ENCODE results near the gene SRGAP3.

The SRGAP3 gene

DNA sequence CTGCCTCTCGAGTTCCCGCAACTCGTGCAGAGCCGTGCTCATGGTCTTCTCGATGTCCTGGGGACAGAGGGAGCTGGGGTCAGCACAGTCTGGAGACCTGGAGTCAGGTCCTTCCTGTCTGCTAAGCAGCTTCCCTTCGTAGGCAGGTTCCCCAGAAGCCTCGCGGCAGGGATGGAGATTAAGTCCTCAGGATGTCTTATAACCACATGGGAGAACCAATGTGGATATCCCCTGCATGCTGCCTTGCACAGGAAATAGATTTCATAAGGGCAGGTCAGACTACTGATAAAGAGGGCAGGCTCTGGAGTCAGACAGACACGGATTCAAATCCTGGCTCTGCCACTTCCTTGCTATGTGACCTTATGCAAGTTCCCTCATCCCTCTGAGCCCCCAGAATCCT, 263.6 kb downstream of the SRGAP3 start:
- TF ChIP-seq ZFX (IDR thresholded peaks at IDR 0.05), result no peak
- TF ChIP-seq, protein P1, sequence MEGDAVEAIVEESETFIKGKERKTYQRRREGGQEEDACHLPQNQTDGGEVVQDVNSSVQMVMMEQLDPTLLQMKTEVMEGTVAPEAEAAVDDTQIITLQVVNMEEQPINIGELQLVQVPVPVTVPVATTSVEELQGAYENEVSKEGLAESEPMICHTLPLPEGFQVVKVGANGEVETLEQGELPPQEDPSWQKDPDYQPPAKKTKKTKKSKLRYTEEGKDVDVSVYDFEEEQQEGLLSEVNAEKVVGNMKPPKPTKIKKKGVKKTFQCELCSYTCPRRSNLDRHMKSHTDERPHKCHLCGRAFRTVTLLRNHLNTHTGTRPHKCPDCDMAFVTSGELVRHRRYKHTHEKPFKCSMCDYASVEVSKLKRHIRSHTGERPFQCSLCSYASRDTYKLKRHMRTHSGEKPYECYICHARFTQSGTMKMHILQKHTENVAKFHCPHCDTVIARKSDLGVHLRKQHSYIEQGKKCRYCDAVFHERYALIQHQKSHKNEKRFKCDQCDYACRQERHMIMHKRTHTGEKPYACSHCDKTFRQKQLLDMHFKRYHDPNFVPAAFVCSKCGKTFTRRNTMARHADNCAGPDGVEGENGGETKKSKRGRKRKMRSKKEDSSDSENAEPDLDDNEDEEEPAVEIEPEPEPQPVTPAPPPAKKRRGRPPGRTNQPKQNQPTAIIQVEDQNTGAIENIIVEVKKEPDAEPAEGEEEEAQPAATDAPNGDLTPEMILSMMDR (conservative IDR thresholded peaks at IDR 0.05), result no peak
- H3K27ac ChIP-seq, result no peak overlapping the region

DNA sequence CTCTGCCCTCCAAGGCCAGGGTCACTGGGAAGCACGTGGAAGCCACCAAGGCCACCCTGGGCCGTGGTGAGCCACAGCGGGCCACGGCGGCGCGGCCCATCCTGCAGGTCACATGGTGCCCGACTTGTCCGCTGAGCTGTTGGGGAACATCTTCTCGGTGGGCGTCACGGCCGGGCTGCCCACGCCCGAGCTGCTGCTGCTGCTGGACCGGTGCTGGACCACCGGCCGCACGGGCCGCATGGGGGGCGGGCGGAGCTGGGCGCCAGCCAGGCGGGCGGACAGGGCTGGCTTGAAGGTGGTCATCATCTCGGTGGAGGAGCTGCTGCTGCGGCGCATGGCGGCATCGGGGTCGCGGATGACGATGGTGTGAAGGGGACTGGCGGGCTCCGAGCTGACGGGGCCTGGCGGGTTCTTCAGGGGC, 264.0 kb downstream of the SRGAP3 start:
- H3K27ac ChIP-seq, result no peak overlapping the region
- TF ChIP-seq, protein P1 (conservative IDR thresholded peaks at IDR 0.05), result no peak
- TF ChIP-seq ZFX (IDR thresholded peaks at IDR 0.05), result no peak

DNA sequence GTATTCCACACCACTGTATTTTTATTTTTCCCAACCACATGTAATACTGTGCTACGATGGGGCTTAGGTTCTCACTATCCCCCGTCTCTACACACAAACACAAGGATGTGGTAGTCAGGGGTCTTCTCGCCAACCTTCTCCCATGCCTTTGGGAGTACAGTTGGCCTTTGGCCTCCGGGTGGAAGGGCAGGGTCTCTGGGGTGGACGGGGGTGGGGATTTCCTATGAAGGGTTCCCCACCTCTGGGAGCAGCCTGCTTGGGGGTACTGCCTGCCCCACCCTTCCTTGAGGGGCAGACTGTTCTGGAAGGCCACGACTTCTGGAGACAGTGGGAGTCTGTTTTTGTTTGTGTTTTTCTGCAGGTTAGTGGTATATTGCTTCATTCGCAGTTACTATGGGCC, 264.9 kb downstream of the SRGAP3 start:
- TF ChIP-seq, protein P1 (conservative IDR thresholded peaks at IDR 0.05), result no peak
- no peak for TF ChIP-seq ZFX (IDR thresholded peaks at IDR 0.05)
- H3K27ac ChIP-seq, result no peak overlapping the region

DNA sequence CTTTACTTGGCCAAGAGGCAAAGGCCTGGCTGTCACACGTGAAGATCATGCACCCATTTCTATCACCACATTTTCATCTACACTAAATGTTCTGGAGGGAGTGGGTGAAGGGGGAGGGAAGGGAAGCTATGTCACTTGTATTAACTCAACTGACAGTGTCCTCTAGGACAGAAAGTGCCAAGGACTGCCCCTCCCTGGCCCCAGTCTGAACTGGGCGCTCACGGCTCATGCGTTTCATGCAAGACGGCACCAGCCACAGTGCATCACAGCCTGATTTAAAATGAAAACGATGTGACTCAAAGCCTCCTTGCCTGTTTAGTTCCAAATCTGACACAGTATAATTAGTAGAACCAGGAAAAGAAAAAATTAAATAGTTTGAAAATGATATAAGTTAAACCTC, 265.4 kb downstream of the SRGAP3 start:
- H3K27ac ChIP-seq, result no peak overlapping the region
- TF ChIP-seq, protein P1 (conservative IDR thresholded peaks at IDR 0.05), result no peak
- TF ChIP-seq ZFX (IDR thresholded peaks at IDR 0.05), result no peak

DNA sequence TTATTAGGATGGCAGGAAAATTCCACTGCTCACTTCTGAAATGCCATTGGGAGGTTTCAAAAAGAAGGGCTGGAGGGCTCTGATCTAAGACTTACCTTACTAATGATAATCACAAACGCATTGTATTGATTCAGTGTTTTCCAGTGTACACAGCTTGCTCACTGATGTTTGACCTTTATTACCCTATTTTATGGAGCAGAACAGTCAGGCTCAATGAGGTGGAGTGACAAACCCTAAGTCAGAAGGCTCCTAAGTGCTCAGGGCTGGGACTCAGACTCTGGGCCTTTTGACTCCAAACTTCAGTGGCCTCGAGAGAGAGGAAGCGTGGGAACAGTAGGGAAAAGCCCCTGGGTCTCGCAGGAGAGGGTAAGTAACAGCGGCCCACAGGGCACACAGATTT, 265.9 kb downstream of the SRGAP3 start:
- H3K27ac ChIP-seq, result no peak overlapping the region
- TF ChIP-seq, protein P1 (conservative IDR thresholded peaks at IDR 0.05), result no peak
- TF ChIP-seq ZFX (IDR thresholded peaks at IDR 0.05), result no peak

DNA sequence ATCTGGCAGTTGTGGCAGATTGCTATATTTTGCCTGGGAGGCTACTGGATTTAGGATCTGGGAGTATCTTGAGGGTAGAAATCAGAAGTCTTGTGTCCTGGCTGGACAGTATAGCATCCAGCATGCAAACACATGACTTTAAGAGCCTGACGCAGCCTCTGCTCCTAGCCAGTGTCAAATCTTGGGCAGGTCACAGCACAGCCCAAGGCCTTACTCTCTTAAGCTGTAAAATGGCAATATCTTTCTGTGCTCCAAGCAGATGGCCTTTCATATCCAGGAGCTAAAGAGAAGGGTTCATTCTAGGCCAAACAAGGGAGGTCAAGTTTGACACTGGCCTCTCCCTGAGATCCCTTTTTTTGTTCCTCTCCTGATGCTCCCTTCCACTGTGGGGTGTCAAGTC, 266.4 kb downstream of the SRGAP3 start:
- TF ChIP-seq ZFX (IDR thresholded peaks at IDR 0.05), result no peak
- TF ChIP-seq, protein P1 (conservative IDR thresholded peaks at IDR 0.05), result no peak
- H3K27ac ChIP-seq, result no peak overlapping the region

DNA sequence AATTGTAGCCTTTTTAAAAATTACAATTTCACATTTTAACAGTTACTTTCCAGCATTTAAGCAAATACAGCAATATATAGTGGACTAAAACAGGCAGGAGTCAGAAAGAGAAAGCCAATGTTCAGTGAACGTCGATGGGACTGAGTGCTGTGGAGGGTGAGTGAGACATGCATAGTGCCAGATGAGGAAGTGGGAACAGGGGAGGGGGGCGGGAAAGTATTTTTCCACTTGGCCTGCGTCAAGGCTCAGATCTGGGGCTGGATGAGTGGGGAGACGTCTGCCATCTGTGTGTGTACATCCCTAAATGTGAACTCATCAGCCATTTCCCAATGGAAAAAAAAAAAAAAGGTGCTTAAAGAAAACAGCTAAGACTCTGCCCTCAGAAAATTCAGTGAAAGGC, 266.9 kb downstream of the SRGAP3 start:
- no peak for TF ChIP-seq ZFX (IDR thresholded peaks at IDR 0.05)
- TF ChIP-seq, protein P1 (conservative IDR thresholded peaks at IDR 0.05), result no peak
- no peak overlapping the region for H3K27ac ChIP-seq

Data from C4-2B (cell line).